Ovary (tissue), 3 donors: ENCODE measurements around the gene CLEC16A.

Source experiments
- EP300 ChIP-seq: sonication (generic); formaldehyde crosslinking; IDR thresholded peaks from one replicate; pipeline ENCODE4 v1.6.1; 2017; ENCODE audit warnings: antibody characterized with exemption
- POLR2A ChIP-seq: fragments of 450-650 bp; IDR thresholded peaks from one replicate; pipeline ENCODE4 v1.6.1; 2017; ENCODE audit warnings: antibody characterized with exemption, mild to moderate bottlenecking, moderate library complexity
- TF ChIP-seq, protein P1 (sequence below), 3 donors: fragments of 450-650 bp in 2 of 3; fragments of 200-600 bp in 1 of 3; IDR thresholded peaks; one replicate each; pipeline versions ENCODE4 v1.5.1 to v1.8.0; 2016 to 2022; ENCODE audit warnings: antibody characterized with exemption in 3 of 3, mild to moderate bottlenecking in 1 of 3
- donor health status: DM: no; HTN: no; CAD: no.

- TF ChIP-seq EP300 = no peak
- TF ChIP-seq, protein P1, sequence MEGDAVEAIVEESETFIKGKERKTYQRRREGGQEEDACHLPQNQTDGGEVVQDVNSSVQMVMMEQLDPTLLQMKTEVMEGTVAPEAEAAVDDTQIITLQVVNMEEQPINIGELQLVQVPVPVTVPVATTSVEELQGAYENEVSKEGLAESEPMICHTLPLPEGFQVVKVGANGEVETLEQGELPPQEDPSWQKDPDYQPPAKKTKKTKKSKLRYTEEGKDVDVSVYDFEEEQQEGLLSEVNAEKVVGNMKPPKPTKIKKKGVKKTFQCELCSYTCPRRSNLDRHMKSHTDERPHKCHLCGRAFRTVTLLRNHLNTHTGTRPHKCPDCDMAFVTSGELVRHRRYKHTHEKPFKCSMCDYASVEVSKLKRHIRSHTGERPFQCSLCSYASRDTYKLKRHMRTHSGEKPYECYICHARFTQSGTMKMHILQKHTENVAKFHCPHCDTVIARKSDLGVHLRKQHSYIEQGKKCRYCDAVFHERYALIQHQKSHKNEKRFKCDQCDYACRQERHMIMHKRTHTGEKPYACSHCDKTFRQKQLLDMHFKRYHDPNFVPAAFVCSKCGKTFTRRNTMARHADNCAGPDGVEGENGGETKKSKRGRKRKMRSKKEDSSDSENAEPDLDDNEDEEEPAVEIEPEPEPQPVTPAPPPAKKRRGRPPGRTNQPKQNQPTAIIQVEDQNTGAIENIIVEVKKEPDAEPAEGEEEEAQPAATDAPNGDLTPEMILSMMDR (IDR thresholded peaks at IDR 0.05) = no peak
- TF ChIP-seq POLR2A = no peak
Observed at GRCh38 chr16:10931134-10931533, 13.2 kb upstream of the CLEC16A start.
